Measurements from ENCODE around the gene PATJ. TPM values are rescaled to one million over a fixed set of nuclear protein-coding genes. Genes with fewer than 3 reads are reported as not detected.
"Not testable (repeated sequence)": the region's sequence is repeated elsewhere in the genome, so short reads cannot be mapped to it uniquely, and the experiment has no call there.

PATJ gene
- total and polyA plus RNA-seq, 7 experiments from 2014 or later = 13.4 to 64.5 (median 33.3) TPM

- H3K27ac Mint-ChIP-seq = peak overlapping the region in 4 of 9 donors; percentile 33 to 43 (median 36)
- H3K27ac ChIP-seq (ENCODE audit: low read depth, low read length) = no peak overlapping the region
- peaks cover 0 to 40% (median 10%) of the 10 kb centered on the region in 5 donors for H3K36me3 Mint-ChIP-seq
- intact Hi-C loops (cut with micrococcal nuclease) = no loop called here
- no peak overlapping the region for H3K4me3 Mint-ChIP-seq
- ChIA-PET POLR2A (no interaction called here), CTCF (no interaction called here)
- peaks cover 0 to 5% (median 0%) of the 10 kb centered on the region in 7 donors for H3K4me1 Mint-ChIP-seq
- ATAC-seq = no peak
- no peaks in the 10 kb centered on the region for H3K4me1 ChIP-seq (ENCODE audit: control insufficient read depth in 2 of 2, insufficient read depth in 2 of 2, low read length in 2 of 2)
- H3K27me3 Mint-ChIP-seq = no peaks in the 10 kb centered on the region
- H3K9me3 Mint-ChIP-seq = no peaks in the 10 kb centered on the region
- no peak for DNase-seq
- H3K27me3 ChIP-seq (ENCODE audit: control insufficient read depth in 2 of 2, insufficient read depth in 2 of 2, low read length in 2 of 2) = no peaks in the 10 kb centered on the region
- peaks cover 0 to 4% (median 0%) of the 10 kb centered on the region in 3 experiments for H3K36me3 ChIP-seq (ENCODE audit: control insufficient read depth in 2 of 3, insufficient read depth in 3 of 3, low read length in 3 of 3)
- H3K4me3 ChIP-seq (ENCODE audit: low read length) = no peak overlapping the region
- H3K9me3 ChIP-seq (ENCODE audit: control insufficient read depth in 2 of 3, low read length in 3 of 3) = no peaks in the 10 kb centered on the region
Observed at GRCh38 chr1:62142496-62142895, 400.2 kb downstream of the PATJ start.

GRCh38 chr1:62144238-62144831 lies 402.1 kb downstream of the PATJ start:
- intact Hi-C loops (cut with micrococcal nuclease) = loop anchor here in 1 of 2 donors (1.0 kb wide), 1 partner anchor 62 kb away; no protein-coding TSS in a partner anchor
- peak; percentile 37 for ATAC-seq
- H3K27me3 Mint-ChIP-seq = no peaks in the 10 kb centered on the region

GRCh38 chr1:62159940-62160348 lies 417.7 kb downstream of the PATJ start:
- DNase-seq (no peak), ATAC-seq (no peak)
- peaks cover 0 to 24% (median 9%) of the 10 kb centered on the region in 5 donors for H3K36me3 Mint-ChIP-seq
- H3K4me1 Mint-ChIP-seq = no peaks in the 10 kb centered on the region
- Histone ChIP-seq H3K4me3 (ENCODE audit: low read length) (no peak overlapping the region), H3K36me3 (ENCODE audit: control insufficient read depth in 2 of 3, insufficient read depth in 3 of 3, low read length in 3 of 3) (peaks cover 0 to 2% (median 0%) of the 10 kb centered on the region in 3 experiments), H3K27ac (ENCODE audit: low read depth, low read length) (no peak overlapping the region), H3K27me3 (ENCODE audit: control insufficient read depth in 2 of 2, insufficient read depth in 2 of 2, low read length in 2 of 2) (no peaks in the 10 kb centered on the region), H3K4me1 (ENCODE audit: control insufficient read depth in 2 of 2, insufficient read depth in 2 of 2, low read length in 2 of 2) (no peaks in the 10 kb centered on the region), H3K9me3 (ENCODE audit: control insufficient read depth in 2 of 3, low read length in 3 of 3) (no peaks in the 10 kb centered on the region)
- no peak overlapping the region for H3K27ac Mint-ChIP-seq
- ChIA-PET CTCF (interaction anchor here (0.6 kb wide), 1 partner anchor 26 kb away, joined by 3 read pairs; no protein-coding TSS in a partner anchor), POLR2A (no interaction called here)
- intact Hi-C loops (cut with micrococcal nuclease) = no loop called here
- no peak overlapping the region for H3K4me3 Mint-ChIP-seq
- no peaks in the 10 kb centered on the region for H3K27me3 Mint-ChIP-seq
- peaks cover 0 to 2% (median 0%) of the 10 kb centered on the region in 11 donors for H3K9me3 Mint-ChIP-seq

More at GRCh38 chr1:62144238-62144831, 402.1 kb downstream of the PATJ start:
- Mint-ChIP-seq H3K9me3 (no peaks in the 10 kb centered on the region), H3K4me1 (peaks cover 0 to 5% (median 0%) of the 10 kb centered on the region in 7 donors), H3K4me3 (no peak overlapping the region), H3K27ac (no peak overlapping the region), H3K36me3 (peaks cover 0 to 36% (median 11%) of the 10 kb centered on the region in 5 donors)
- peaks cover 0 to 12% (median 0%) of the 10 kb centered on the region in 3 experiments for H3K36me3 ChIP-seq (ENCODE audit: control insufficient read depth in 2 of 3, insufficient read depth in 3 of 3, low read length in 3 of 3)
- H3K4me1 ChIP-seq (ENCODE audit: control insufficient read depth in 2 of 2, insufficient read depth in 2 of 2, low read length in 2 of 2) = no peaks in the 10 kb centered on the region
- no peak overlapping the region for H3K4me3 ChIP-seq (ENCODE audit: low read length)
- ChIA-PET CTCF (interaction anchor here (0.8 to 1.6 kb wide), 3 partner anchors 11 to 62 kb away, joined by 3 to 5 read pairs (median 5); no protein-coding TSS in a partner anchor), POLR2A (no interaction called here)
- H3K27me3 ChIP-seq (ENCODE audit: control insufficient read depth in 2 of 2, insufficient read depth in 2 of 2, low read length in 2 of 2) = no peaks in the 10 kb centered on the region
- H3K27ac ChIP-seq (ENCODE audit: low read depth, low read length) = no peak overlapping the region
- H3K9me3 ChIP-seq (ENCODE audit: control insufficient read depth in 2 of 3, low read length in 3 of 3) = no peaks in the 10 kb centered on the region
- peak in 6 of 9 donors; percentile 1 to 28 (median 16) for DNase-seq

DNA sequence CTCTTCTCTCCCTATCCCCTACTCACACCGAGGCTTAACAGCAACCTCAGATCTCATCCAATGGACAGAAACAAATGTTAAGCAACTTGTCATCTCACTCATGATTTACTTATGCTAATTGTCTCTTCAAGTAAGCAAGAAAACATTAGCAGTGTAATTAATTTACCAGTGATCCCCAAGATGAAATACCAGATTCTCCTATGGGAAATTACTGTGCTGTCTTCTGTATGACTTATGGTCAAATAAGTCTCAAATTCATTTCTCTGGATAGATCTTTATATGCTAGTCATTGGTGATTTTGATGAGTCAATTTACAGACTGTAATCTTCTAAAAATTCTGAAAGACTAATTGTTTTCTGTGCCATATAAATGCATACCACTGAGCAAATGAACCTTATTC lies 419.4 kb downstream of the PATJ start:
- Histone ChIP-seq H3K4me1 (ENCODE audit: control insufficient read depth in 2 of 2, insufficient read depth in 2 of 2, low read length in 2 of 2) (no peaks in the 10 kb centered on the region), H3K27me3 (ENCODE audit: control insufficient read depth in 2 of 2, insufficient read depth in 2 of 2, low read length in 2 of 2) (no peaks in the 10 kb centered on the region), H3K27ac (ENCODE audit: low read depth, low read length) (no peak overlapping the region), H3K36me3 (ENCODE audit: control insufficient read depth in 2 of 3, insufficient read depth in 3 of 3, low read length in 3 of 3) (peaks cover 0 to 2% (median 0%) of the 10 kb centered on the region in 3 experiments), H3K4me3 (ENCODE audit: low read length) (no peak overlapping the region), H3K9me3 (ENCODE audit: control insufficient read depth in 2 of 3, low read length in 3 of 3) (no peaks in the 10 kb centered on the region)
- ATAC-seq (no peak), DNase-seq (no peak)
- Mint-ChIP-seq H3K9me3 (peaks cover 0 to 2% (median 0%) of the 10 kb centered on the region in 11 donors), H3K4me3 (no peak overlapping the region), H3K36me3 (peaks cover 0 to 22% (median 7%) of the 10 kb centered on the region in 5 donors), H3K27me3 (no peaks in the 10 kb centered on the region), H3K27ac (no peak overlapping the region), H3K4me1 (no peaks in the 10 kb centered on the region)
- ChIA-PET CTCF (no interaction called here), POLR2A (no interaction called here)
- intact Hi-C loops (cut with micrococcal nuclease) = no loop called here

DNA sequence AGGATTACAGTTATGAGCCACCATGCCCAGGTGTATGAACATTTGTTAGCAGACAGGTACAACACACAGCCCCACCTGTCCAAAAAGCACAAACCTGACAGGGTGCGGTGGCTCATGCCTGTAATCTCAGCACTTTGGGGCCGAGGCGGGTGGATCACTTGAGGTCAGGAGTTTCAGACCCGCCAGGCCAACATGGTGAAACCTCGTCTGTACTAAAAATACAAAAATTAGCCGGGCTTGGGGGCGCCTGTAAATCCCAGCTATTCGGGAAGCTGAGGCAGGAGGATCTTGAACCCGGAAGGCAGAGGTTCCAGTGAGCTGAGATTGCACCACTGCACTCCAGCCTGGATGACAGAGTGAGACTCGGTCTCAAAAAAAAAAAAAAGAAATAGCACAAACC lies 428.1 kb downstream of the PATJ start:
- CTCF ChIA-PET = not testable (repeated sequence)

DNA sequence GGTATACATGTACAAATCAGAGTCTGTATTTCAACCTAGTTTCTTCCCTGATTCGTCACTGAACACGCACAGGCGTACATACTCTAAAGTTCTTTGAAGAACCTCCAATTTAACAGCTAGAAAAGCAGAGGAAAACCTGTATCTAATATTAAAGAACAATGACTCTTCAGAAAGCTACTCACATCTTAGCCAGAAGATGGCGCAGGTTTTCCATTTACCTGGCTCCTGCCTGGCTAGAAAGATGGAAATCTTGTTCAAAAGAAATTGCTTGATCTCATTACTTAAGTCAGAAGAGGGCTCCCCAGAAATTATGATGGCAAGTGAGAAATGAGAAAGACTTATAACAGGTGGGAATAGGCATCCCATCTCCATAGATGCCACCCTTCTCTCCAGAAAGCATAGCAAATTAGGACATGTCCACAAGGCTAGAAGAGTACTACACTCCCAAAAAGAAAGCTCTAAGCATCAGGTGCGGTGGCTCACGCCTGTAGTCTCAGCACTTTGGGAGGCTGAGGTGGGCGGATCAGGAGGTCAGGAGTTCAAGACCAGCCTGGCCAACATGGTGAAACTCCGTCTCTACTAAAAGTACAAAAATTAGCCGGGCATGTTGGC lies 433.4 kb downstream of the PATJ start:
- H3K27me3 ChIP-seq (ENCODE audit: control insufficient read depth in 2 of 2, insufficient read depth in 2 of 2, low read length in 2 of 2) = no peaks in the 10 kb centered on the region
- Mint-ChIP-seq H3K27me3 (peaks cover 0 to 16% (median 5%) of the 10 kb centered on the region in 5 donors), H3K36me3 (no peaks in the 10 kb centered on the region), H3K9me3 (no peaks in the 10 kb centered on the region), H3K4me1 (no peaks in the 10 kb centered on the region), H3K27ac (no peak overlapping the region), H3K4me3 (no peak overlapping the region)
- H3K36me3 ChIP-seq (ENCODE audit: control insufficient read depth in 2 of 3, insufficient read depth in 3 of 3, low read length in 3 of 3) = no peaks in the 10 kb centered on the region
- no peaks in the 10 kb centered on the region for H3K4me1 ChIP-seq (ENCODE audit: control insufficient read depth in 2 of 2, insufficient read depth in 2 of 2, low read length in 2 of 2)
- no peak overlapping the region for H3K4me3 ChIP-seq (ENCODE audit: low read length)
- intact Hi-C loops (cut with micrococcal nuclease) = loop anchor here (1.0 kb wide), 3 partner anchors 97 to 571 kb away; no protein-coding TSS in a partner anchor
- DNase-seq (peak in 7 of 9 donors; percentile 15 to 57 (median 49)), ATAC-seq (peak; percentile 46)
- CTCF ChIA-PET = interaction anchor here (0.6 to 3.7 kb wide), 11 partner anchors 11 to 571 kb away, joined by 3 to 67 read pairs (median 3); no protein-coding TSS in a partner anchor
- no peaks in the 10 kb centered on the region for H3K9me3 ChIP-seq (ENCODE audit: control insufficient read depth in 2 of 3, low read length in 3 of 3)
- no peak overlapping the region for H3K27ac ChIP-seq (ENCODE audit: low read depth, low read length)
- POLR2A ChIA-PET = interaction anchor here (0.9 kb wide), 1 partner anchor 8 kb away, joined by 3 read pairs; no protein-coding TSS in a partner anchor

More for the DNA sequence above, 428.1 kb downstream of the PATJ start:
- H3K9me3 Mint-ChIP-seq; H3K36me3 ChIP-seq (ENCODE audit: control insufficient read depth in 2 of 3, insufficient read depth in 3 of 3, low read length in 3 of 3); H3K27ac ChIP-seq (ENCODE audit: low read depth, low read length); ATAC-seq; H3K4me1 ChIP-seq (ENCODE audit: control insufficient read depth in 2 of 2, insufficient read depth in 2 of 2, low read length in 2 of 2); DNase-seq; H3K36me3 Mint-ChIP-seq; POLR2A ChIA-PET; H3K4me3 ChIP-seq (ENCODE audit: low read length); H3K4me3 Mint-ChIP-seq; H3K27ac Mint-ChIP-seq; H3K27me3 ChIP-seq (ENCODE audit: control insufficient read depth in 2 of 2, insufficient read depth in 2 of 2, low read length in 2 of 2); intact Hi-C loops (cut with micrococcal nuclease); H3K9me3 ChIP-seq (ENCODE audit: control insufficient read depth in 2 of 3, low read length in 3 of 3); H3K4me1 Mint-ChIP-seq: not testable (repeated sequence)
- peaks cover 0 to 16% (median 5%) of the 10 kb centered on the region in 5 donors for H3K27me3 Mint-ChIP-seq

Data from naive thymus-derived CD4-positive, alpha-beta T cell (primary cell).